OCI-LY3 (cell line): Measurements from ENCODE around the gene SLC30A4.

Experiments
- CTCF ChIP-seq: fragments of 200-600, 300-600 bp; sonication (generic); IDR thresholded peaks from 2 replicates; pipeline ENCODE4 v1.5.1; 2014; ENCODE audit warnings: antibody characterized with exemption, low read length, low read depth
- EZH2phosphoT487 ChIP-seq: fragments of 200-600 bp; shearing (Covaris generic); IDR thresholded peaks from 2 replicates; pipeline ENCODE4 v1.6.1; 2018; ENCODE audit warnings: antibody characterized with exemption, mixed run types, low read depth

GRCh38 chr15:45471151-45471550, 51.4 kb downstream of the SLC30A4 start:
- no peak for TF ChIP-seq CTCF
- no peak for TF ChIP-seq EZH2phosphoT487
